Heart left ventricle (tissue), 16 donors: ENCODE data around the gene C1QTNF1. TPM values are rescaled to one million over a fixed set of nuclear protein-coding genes. Genes with fewer than 3 reads are reported as not detected.

Source experiments
- ATAC-seq, 4 donors: fragments of 200-7000 bp; cut with Tn5 transposase; one replicate each; pipeline ENCODE4 v1.9.1; 2020 to 2022; ENCODE audit warnings: moderate library complexity in 4 of 4, mild to moderate bottlenecking in 3 of 4, moderate number of reproducible peaks in 1 of 4
- DNase-seq, 5 donors: peaks; one replicate each; pipeline ENCODE4 v3.0.0-alpha.2; 2020
- H3K27ac ChIP-seq, 12 donors: fragments of 200-600 bp; sonication (generic) in 4 of 12; one replicate each; pipeline versions ENCODE4 v1.5.0 to v1.8.0; 2016 to 2022; ENCODE audit warnings: mild to moderate bottlenecking in 2 of 12
- H3K27me3 ChIP-seq, 9 donors: fragments of 200-600 bp; sonication (generic) in 2 of 9; one replicate each; pipeline versions ENCODE4 v1.5.1 to v1.8.0; 2016 to 2022; ENCODE audit warnings: mild to moderate bottlenecking in 3 of 9
- H3K36me3 ChIP-seq, 9 donors: fragments of 200-600 bp; sonication (generic) in 2 of 9; one replicate each; pipeline versions ENCODE4 v1.5.0 to v1.8.0; 2018 to 2022; ENCODE audit warnings: mild to moderate bottlenecking in 2 of 9
- H3K4me1 ChIP-seq, 12 donors: fragments of 200-600 bp; sonication (generic) in 4 of 12; one replicate each; pipeline versions ENCODE4 v1.5.0 to v1.8.0; 2016 to 2022; ENCODE audit warnings: mild to moderate bottlenecking in 3 of 12
- H3K4me3 ChIP-seq, 12 donors: fragments of 200-600 bp; sonication (generic) in 4 of 12; one replicate each; pipeline versions ENCODE4 v1.5.0 to v1.8.0; 2017 to 2022; ENCODE audit warnings: mild to moderate bottlenecking in 9 of 12, moderate library complexity in 4 of 12
- H3K9me3 ChIP-seq, 12 donors: fragments of 200-600 bp; sonication (generic) in 4 of 12; one replicate each; pipeline versions ENCODE4 v1.5.0 to v1.8.0; 2016 to 2022; ENCODE audit warnings: mild to moderate bottlenecking in 1 of 12
- POLR2A ChIP-seq, 2 donors: fragments of 450-650 bp; IDR thresholded peaks; one replicate each; pipeline ENCODE4 v1.6.1; 2017; ENCODE audit warnings: antibody characterized with exemption in 2 of 2, mild to moderate bottlenecking in 2 of 2, moderate library complexity in 2 of 2
- WGBS, 4 donors: extraction: QIAGEN DNeasy Blood & Tissue Kit in 2 of 4; methylation state at CpG; one replicate each; pipeline versions ENCODE4 v1.1.5 to v1.1.7; 2013 to 2018; 5-methylcytosine and 5-hydroxymethylcytosine counted together
- intact Hi-C, 10 donors: fragments of 100-400 bp; cut with DNase I; formaldehyde crosslinking; loops; one replicate each; pipeline versions ENCODE4 v1.11.1 to v1.14.2; 2022
- polyA plus RNA-seq, 2 donors: library from polyadenylated mRNA; stranded (reverse); fragments of 200-250 nt; gene quantifications; one replicate each; pipeline ENCODE4 v1.2.3, GENCODE V29; 2013
- total RNA-seq, 9 donors: library from RNA; depleted of rRNA in 2 of 9; stranded (reverse); fragments of >200 nt in 2 of 9; fragmentation: NEBNext Ultra II Directional in 3 of 9; extraction: Animal tissue kit (Norgen Biotek cat#: 25700) in 3 of 9; gene quantifications; one replicate each; pipeline versions ENCODE4 v1.1.0 to v1.2.4, GENCODE V29; 2016 to 2023
- TF ChIP-seq, protein P1 (sequence below), 12 donors: fragments of 200-600 bp; sonication (generic) in 4 of 12; IDR thresholded peaks; one replicate each; pipeline versions ENCODE4 v1.5.0 to v1.8.0; 2018 to 2022; ENCODE audit warnings: antibody characterized with exemption in 12 of 12, mild to moderate bottlenecking in 5 of 12
- donor health status: ischemic (EF 13 %, LVEDD 7.1; RV severe dilation, severe dysfunction).
- donor health status: healthy with polysubstance abuse.
- donor health status: DM: no; HTN: yes; CAD: no.
- donor health status: DM: no; HTN: no; CAD: no.
- donor health status: ischemic (EF 25% LVEDD 6.9; RV normal size, moderate dysfunction).
- donor health status: ischemic (EF 25% LVEDD 5.7; RV mildly dilated, moderate dysfunction).
- donor health status: healthy.
- donor health status: DM: yes; HTN: yes; CAD: no.
- donor health status: ischemic (EF 35%, LVEDD 5.7; RV mildly dilated, moderate dysfunction).
- donor health status: nonischemic (EF 11% LVEDD 7.7; RV severe dilation, severe dysfunction).
- donor health status: DM: yes; HTN: yes; CAD: no.
- donor health status: PGD.
- donor health status: ischemic (EF 29% LVEDD 5.4; RV normal size, mild dysfunction).
- donor health status: nonischemic (EF 23%, LVEDD 6.1; RV moderate dilation, normal function).

The C1QTNF1 gene
- total and polyA plus RNA-seq, 11 donors, result 37.0 to 406 (median 85.5) TPM

DNA sequence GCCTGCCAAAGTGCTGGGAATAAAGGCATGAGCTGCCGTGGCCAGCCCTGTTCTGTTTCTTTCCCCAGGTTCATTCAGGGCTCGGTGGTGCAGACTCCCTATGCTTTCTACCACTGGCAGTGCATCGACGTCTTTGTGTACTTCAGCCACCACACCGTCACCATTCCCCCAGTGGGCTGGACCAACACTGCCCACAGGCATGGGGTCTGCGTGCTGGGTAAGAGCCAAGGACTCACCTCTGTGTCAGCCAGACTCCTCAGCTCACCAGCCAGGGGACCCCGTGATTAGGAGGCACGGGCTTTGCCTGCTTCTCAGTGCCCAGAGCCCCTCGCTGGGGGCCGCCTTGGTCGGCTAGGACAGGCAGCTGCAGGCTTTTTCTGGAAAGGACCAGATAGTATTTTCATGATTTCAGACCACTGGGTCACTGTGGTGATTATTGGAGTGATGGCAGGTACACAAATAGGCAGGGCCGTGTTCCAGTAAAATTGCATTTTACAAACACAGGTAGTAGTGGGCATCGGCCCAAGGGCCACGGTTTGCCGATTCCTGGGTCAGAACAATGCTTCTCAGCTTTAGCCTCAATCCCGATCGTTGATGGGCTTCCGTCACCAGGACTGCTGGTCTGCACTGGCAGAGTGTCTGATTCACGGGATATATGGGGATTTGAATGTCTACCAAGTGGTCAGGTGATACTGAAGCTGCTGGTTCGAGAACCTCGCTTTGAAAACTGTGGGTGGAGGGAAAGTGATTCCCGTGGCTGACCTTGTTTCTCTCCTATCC is 55.6 kb downstream of the C1QTNF1 start:
- DNase-seq, result peak in 1 of 5 donors; percentile 10
- ATAC-seq, result no peak
- WGBS, 4 donors, result 94 to 95% (median 94%) methylated on average over 22 of the region's 22 CpGs
- peaks cover 0 to 32% (median 20%) of the 10 kb centered on the region in 12 donors for H3K4me1 ChIP-seq
- H3K9me3 ChIP-seq, result no peaks in the 10 kb centered on the region
- H3K36me3 ChIP-seq, result peaks cover 0 to 69% (median 61%) of the 10 kb centered on the region in 9 donors
- no peaks in the 10 kb centered on the region for H3K27me3 ChIP-seq
- no peak overlapping the region for H3K4me3 ChIP-seq
- H3K27ac ChIP-seq, result no peak overlapping the region
- TF ChIP-seq, protein P1, sequence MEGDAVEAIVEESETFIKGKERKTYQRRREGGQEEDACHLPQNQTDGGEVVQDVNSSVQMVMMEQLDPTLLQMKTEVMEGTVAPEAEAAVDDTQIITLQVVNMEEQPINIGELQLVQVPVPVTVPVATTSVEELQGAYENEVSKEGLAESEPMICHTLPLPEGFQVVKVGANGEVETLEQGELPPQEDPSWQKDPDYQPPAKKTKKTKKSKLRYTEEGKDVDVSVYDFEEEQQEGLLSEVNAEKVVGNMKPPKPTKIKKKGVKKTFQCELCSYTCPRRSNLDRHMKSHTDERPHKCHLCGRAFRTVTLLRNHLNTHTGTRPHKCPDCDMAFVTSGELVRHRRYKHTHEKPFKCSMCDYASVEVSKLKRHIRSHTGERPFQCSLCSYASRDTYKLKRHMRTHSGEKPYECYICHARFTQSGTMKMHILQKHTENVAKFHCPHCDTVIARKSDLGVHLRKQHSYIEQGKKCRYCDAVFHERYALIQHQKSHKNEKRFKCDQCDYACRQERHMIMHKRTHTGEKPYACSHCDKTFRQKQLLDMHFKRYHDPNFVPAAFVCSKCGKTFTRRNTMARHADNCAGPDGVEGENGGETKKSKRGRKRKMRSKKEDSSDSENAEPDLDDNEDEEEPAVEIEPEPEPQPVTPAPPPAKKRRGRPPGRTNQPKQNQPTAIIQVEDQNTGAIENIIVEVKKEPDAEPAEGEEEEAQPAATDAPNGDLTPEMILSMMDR (IDR thresholded peaks at IDR 0.05), result no peak
- TF ChIP-seq POLR2A (IDR thresholded peaks at IDR 0.05), result no peak
- intact Hi-C loops, result loop anchor here in 7 of 10 donors (5.0 to 10.0 kb wide), 6 partner anchors 32 to 625 kb away; partner anchors contain the start of gene C1QTNF1 (in 2 of the 7)

DNA sequence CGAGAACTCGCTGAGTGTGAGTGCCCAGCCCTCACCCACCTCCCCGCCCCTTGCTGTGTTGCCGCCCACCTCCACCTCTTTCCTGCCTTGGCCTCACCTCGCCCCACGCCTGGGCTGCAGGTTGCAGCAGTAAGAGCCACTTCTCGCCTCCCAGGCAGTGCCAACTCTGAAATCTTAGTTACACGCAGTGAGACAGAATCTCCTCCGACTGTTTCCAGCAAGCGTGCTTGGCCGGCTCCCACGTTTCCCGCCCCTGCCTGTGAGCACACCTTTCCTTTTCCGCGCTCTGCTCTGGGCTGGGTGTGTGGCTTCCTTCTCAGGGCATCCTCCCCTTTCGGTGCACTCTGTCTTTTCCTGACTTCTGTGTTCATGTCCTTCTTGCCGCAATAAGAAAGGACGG is 56.4 kb downstream of the C1QTNF1 start:
- ATAC-seq (no peak), DNase-seq (peak in 1 of 5 donors; percentile 33)
- intact Hi-C loops, result loop anchor here in 7 of 10 donors (5.0 to 10.0 kb wide), 5 partner anchors 33 to 624 kb away; partner anchors contain the start of gene C1QTNF1 (in 1 of the 7)
- TF ChIP-seq, protein P1 (IDR thresholded peaks at IDR 0.05), result no peak
- TF ChIP-seq POLR2A (IDR thresholded peaks at IDR 0.05), result no peak
- Histone ChIP-seq H3K27me3 (no peaks in the 10 kb centered on the region), H3K27ac (no peak overlapping the region), H3K36me3 (peaks cover 0 to 76% (median 69%) of the 10 kb centered on the region in 9 donors), H3K4me3 (no peak overlapping the region), H3K4me1 (peaks cover 0 to 29% (median 18%) of the 10 kb centered on the region in 12 donors), H3K9me3 (no peaks in the 10 kb centered on the region)
- 88 to 93% (median 91%) methylated on average over 17 to 18 of the region's 18 CpGs for WGBS, 4 donors

DNA sequence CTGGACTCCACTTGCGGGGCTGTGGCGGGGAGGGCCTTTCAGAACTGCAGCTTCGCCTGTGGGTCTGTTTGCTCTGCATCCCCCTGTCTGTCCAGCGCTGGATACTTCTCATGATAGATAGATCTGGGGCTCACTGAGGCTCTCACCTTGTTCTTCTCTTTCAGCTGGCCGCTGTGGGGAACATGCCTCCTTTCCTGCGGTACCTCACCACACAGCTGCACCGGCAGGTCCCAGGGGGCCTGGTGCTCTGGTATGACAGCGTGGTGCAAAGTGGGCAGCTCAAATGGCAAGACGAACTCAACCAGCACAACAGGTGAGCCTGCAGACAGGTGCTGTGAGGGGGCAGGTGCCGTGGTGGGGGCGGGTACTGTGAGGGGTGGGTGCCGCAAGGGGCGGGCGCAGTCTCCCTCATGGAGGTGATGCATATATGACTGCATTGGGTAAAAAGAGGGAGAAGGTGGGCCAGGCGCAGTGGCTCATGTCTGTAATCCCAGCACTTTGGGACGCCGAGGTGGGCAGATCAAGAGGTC is 56.9 kb downstream of the C1QTNF1 start:
- TF ChIP-seq POLR2A (IDR thresholded peaks at IDR 0.05), result no peak
- TF ChIP-seq, protein P1 (IDR thresholded peaks at IDR 0.05), result no peak
- Histone ChIP-seq H3K27ac (no peak overlapping the region), H3K27me3 (no peaks in the 10 kb centered on the region), H3K36me3 (peaks cover 0 to 81% (median 72%) of the 10 kb centered on the region in 9 donors), H3K9me3 (no peaks in the 10 kb centered on the region), H3K4me1 (peaks cover 0 to 24% (median 14%) of the 10 kb centered on the region in 12 donors), H3K4me3 (no peak overlapping the region)
- intact Hi-C loops, result loop anchor here in 7 of 10 donors (5.0 to 10.0 kb wide), 5 partner anchors 34 to 624 kb away; partner anchors contain the start of gene C1QTNF1 (in 1 of the 7)
- 96 to 97% (median 97%) methylated on average over 17 of the region's 17 CpGs for WGBS, 4 donors
- no peak for ATAC-seq
- DNase-seq, result peak in 1 of 5 donors; percentile 27
